PC-3 (cell line): ENCODE data around the gene GRIPAP1. TPM values are rescaled to one million over a fixed set of nuclear protein-coding genes. Genes with fewer than 3 reads are reported as not detected.

Experiments used
- ATAC-seq: fragments of 200-7000 bp; cut with Tn5 transposase; 2 replicates; pipeline ENCODE4 v1.9.1; 2020; ENCODE audit warnings: mild to moderate bottlenecking, moderate library complexity
- BruUV-seq: library from RNA; stranded (reverse); fragments of 400-500 nt; replicated peaks from 2 replicates; lab custom pipeline; 2021; lab: Mats Ljungman, UMichigan
- CTCF ChIA-PET: fragments of 300-600 bp; sonication (Branson Sonifier 250); formaldehyde crosslinking; loops from one replicate; lab custom pipeline; 2022; ENCODE audit warnings: antibody characterized with exemption; lab: Charles Lee
- POLR2A ChIA-PET: fragments of 300-600 bp; sonication (Branson Sonifier 250); formaldehyde crosslinking; loops from one replicate; lab custom pipeline; 2022; ENCODE audit warnings: antibody characterized with exemption; ENCODE audit not compliant: unreplicated experiment; lab: Charles Lee
- DNase-seq: peaks from one replicate; pipeline ENCODE4 v3.0.0-alpha.2; 2015
- H2AFZ ChIP-seq: fragments of 300-600 bp; sonication (generic); 2 replicates; pipeline ENCODE4 v1.6.0; 2016; ENCODE audit warnings: antibody characterized with exemption, low read length
- H3F3A ChIP-seq: fragments of 300-600 bp; sonication (generic); one replicate; pipeline ENCODE4 v1.6.0; 2017; ENCODE audit warnings: antibody characterized with exemption, low read length, control low read depth, mild to moderate bottlenecking; ENCODE audit not compliant: unreplicated experiment
- H3K27ac ChIP-seq: fragments of 300-600 bp; sonication (generic); 2 replicates; pipeline ENCODE4 v1.5.1; 2016; ENCODE audit warnings: mild to moderate bottlenecking, low read length
- H3K27me3 ChIP-seq: fragments of 300-600 bp; sonication (generic); 2 replicates; pipeline ENCODE4 v1.6.1; 2016; ENCODE audit warnings: low read length, mixed read lengths
- H3K36me3 ChIP-seq: fragments of 300-600 bp; sonication (generic); 2 replicates; pipeline ENCODE4 v1.6.1; 2016; ENCODE audit warnings: low read depth, mixed run types, low read length, mixed read lengths
- H3K4me1 ChIP-seq: fragments of 300-600 bp; sonication (generic); 2 replicates; pipeline ENCODE4 v1.5.1; 2016; ENCODE audit warnings: low read length; ENCODE audit not compliant: insufficient read depth
- H3K4me2 ChIP-seq: fragments of 300-600 bp; sonication (generic); 2 replicates; pipeline ENCODE4 v1.6.0; 2016; ENCODE audit warnings: low read length
- H3K4me3 ChIP-seq: fragments of 300-600 bp; sonication (generic); 2 replicates; pipeline ENCODE4 v1.5.1; 2016; ENCODE audit warnings: mild to moderate bottlenecking, low read length, mixed read lengths
- H3K79me2 ChIP-seq: fragments of 300-600 bp; sonication (generic); 2 replicates; pipeline ENCODE4 v1.6.1; 2017; ENCODE audit warnings: low read length, mixed read lengths
- H3K9ac ChIP-seq: fragments of 300-600 bp; sonication (generic); 2 replicates; pipeline ENCODE4 v1.6.0; 2016; ENCODE audit warnings: mild to moderate bottlenecking, low read length
- H3K9me2 ChIP-seq: fragments of 300-600 bp; sonication (generic); replicated peaks from 2 replicates; pipeline ENCODE4 v1.6.1; 2016; ENCODE audit warnings: mixed run types, low read length, mixed read lengths
- H3K9me3 ChIP-seq: fragments of 300-600 bp; sonication (generic); 2 replicates; pipeline ENCODE4 v1.6.1; 2016; ENCODE audit warnings: low read length, mixed read lengths
- H4K20me1 ChIP-seq: fragments of 300-600 bp; sonication (generic); 2 replicates; pipeline ENCODE4 v1.6.1; 2016; ENCODE audit warnings: low read length, mixed read lengths
- CTCF ChIP-seq: fragments of 300-600 bp; sonication (generic); conservative IDR thresholded peaks from 2 replicates; pipeline ENCODE4 v1.5.1; 2017; ENCODE audit warnings: antibody characterized with exemption, low read depth, mild to moderate bottlenecking, low read length
- EZH2 ChIP-seq: fragments of 300-600 bp; sonication (generic); IDR thresholded peaks from one replicate; pipeline ENCODE4 v1.6.1; 2017; ENCODE audit warnings: antibody characterized with exemption, mild to moderate bottlenecking, low read length; ENCODE audit not compliant: unreplicated experiment
- EZH2phosphoT487 ChIP-seq: fragments of 300-600 bp; sonication (generic); IDR thresholded peaks from 2 replicates; pipeline ENCODE4 v1.6.1; 2018; ENCODE audit warnings: mild to moderate bottlenecking, antibody characterized with exemption, low read length, borderline replicate concordance
- intact Hi-C: fragments of 100-400 bp; cut with micrococcal nuclease; formaldehyde crosslinking; loops from 2 replicates; pipeline ENCODE4 v1.9.0; 2023
- total RNA-seq: library from RNA; depleted of rRNA; stranded (reverse); fragments of >200 nt; gene quantifications from 2 replicates; pipeline ENCODE4 v1.2.3, GENCODE V29; 2014

The GRIPAP1 gene
- total RNA-seq, 1 experiment from 2014 or later: 31.1 TPM

GRCh38 chrX:48939524-48940228, 62.4 kb downstream of the GRIPAP1 start:
- intact Hi-C loops: no loop called here

GRCh38 chrX:48938721-48939425, 63.2 kb downstream of the GRIPAP1 start:
- TF ChIP-seq EZH2: no peak
- no peak for TF ChIP-seq EZH2phosphoT487
- no peak for TF ChIP-seq CTCF
- Histone ChIP-seq H4K20me1 (no peaks in the 10 kb centered on the region), H3K4me1 (no peaks in the 10 kb centered on the region), H3K4me2 (no peak overlapping the region), H3K9ac (no peak overlapping the region), H3K9me3 (no peaks in the 10 kb centered on the region), H3K27me3 (no peaks in the 10 kb centered on the region), H3K27ac (no peak overlapping the region), H2AFZ (no peak overlapping the region), H3K36me3 (peaks cover 15% of the 10 kb centered on the region), H3F3A (no peaks in the 10 kb centered on the region), H3K79me2 (no peaks in the 10 kb centered on the region; the same call in 1 of the 2 replicates), H3K9me2 (no peaks in the 10 kb centered on the region), H3K4me3 (no peak overlapping the region)
- no TSS peak for BruUV-seq
- no peak for DNase-seq
- intact Hi-C loops: no loop called here
- ChIA-PET POLR2A (no interaction called here), CTCF (no interaction called here)
- no peak for ATAC-seq

More at GRCh38 chrX:48939524-48940228, 62.4 kb downstream of the GRIPAP1 start:
- no peak for TF ChIP-seq EZH2
- TF ChIP-seq CTCF: no peak
- no peak for TF ChIP-seq EZH2phosphoT487
- H4K20me1 ChIP-seq: no peaks in the 10 kb centered on the region
- no peak overlapping the region for H2AFZ ChIP-seq
- no peak overlapping the region for H3K9ac ChIP-seq
- no peak overlapping the region for H3K27ac ChIP-seq
- H3K79me2 ChIP-seq: peaks cover 5% of the 10 kb centered on the region
- no peaks in the 10 kb centered on the region for H3K9me3 ChIP-seq
- no peaks in the 10 kb centered on the region for H3K4me1 ChIP-seq
- ATAC-seq (no peak), DNase-seq (no peak)
- BruUV-seq: no TSS peak
- no peaks in the 10 kb centered on the region for H3K27me3 ChIP-seq
- no peaks in the 10 kb centered on the region for H3K9me2 ChIP-seq
- H3K4me2 ChIP-seq: no peak overlapping the region
- H3F3A ChIP-seq: no peaks in the 10 kb centered on the region
- ChIA-PET POLR2A (no interaction called here), CTCF (no interaction called here)
- peaks cover 7% of the 10 kb centered on the region for H3K36me3 ChIP-seq
- no peak overlapping the region for H3K4me3 ChIP-seq
